Measurements from ENCODE around the gene ELF1.
"Not testable (repeated sequence)": the region's sequence is repeated elsewhere in the genome, so short reads cannot be mapped to it uniquely, and the experiment has no call there.

Gene ELF1

DNA sequence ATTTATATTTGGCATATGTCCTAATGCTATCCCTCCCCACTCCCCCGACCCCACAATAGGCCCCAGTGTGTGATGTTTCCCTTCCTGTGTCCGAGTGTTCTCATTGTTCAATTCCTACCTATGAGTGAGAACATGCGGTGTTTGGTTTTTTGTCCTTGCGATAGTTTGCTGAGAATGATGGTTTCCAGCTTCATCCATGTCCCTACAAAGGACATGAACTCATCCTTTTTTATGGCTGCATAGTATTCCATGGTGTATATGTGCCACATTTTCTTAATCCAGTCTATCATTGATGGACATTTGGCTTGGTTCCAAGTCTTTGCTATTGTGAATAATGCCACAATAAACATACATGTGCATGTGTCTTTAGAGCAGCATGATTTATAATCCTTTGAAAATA lies 23.3 kb upstream of the ELF1 start:
- not testable (repeated sequence) for DNase-seq (ENCODE audit: low spot score)

GRCh38 chr13:41040584-41041334 lies 21.6 kb upstream of the ELF1 start:
- DNase-seq (ENCODE audit: low spot score): no peak

- no peak for DNase-seq (ENCODE audit: low spot score)
Measured at GRCh38 chr13:41039746-41040145, 20.6 kb upstream of the ELF1 start.

DNA sequence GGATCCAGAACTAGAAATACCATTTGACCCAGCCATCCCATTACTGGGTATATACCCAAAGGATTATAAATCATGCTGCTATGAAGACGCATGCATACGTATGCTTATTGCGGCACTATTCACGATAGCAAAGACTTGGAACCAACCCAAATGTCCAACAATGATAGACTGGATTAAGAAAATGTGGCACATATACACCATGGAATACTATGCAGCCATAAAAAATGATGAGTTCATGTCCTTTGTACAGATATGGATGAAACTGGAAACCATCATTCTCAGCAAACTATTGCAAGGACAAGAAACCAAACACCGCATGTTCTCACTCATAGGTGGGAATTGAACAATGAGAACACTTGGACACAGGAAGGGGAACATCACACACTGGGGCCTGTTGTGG lies 17.4 kb upstream of the ELF1 start:
- DNase-seq (ENCODE audit: low spot score): not testable (repeated sequence)

DNA sequence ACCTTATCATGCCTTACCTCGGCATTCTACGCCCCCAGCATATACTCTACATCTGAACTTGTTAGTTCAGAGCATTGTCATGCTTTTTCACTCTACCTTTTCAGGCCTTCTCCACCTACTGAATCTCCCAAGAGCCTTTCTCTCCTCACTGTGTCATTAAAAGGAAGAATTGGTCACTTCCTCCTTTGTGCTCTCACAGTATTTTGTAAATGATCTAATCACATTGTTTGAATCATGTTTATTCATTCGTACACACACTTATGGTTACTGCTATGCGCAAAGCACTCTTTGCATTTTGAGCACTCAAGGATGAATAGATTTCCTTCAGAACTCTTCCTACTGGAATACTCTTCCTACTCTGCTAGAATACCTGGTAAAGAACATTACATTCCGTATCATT lies 15.8 kb upstream of the ELF1 start:
- DNase-seq (ENCODE audit: low spot score): no peak

DNA sequence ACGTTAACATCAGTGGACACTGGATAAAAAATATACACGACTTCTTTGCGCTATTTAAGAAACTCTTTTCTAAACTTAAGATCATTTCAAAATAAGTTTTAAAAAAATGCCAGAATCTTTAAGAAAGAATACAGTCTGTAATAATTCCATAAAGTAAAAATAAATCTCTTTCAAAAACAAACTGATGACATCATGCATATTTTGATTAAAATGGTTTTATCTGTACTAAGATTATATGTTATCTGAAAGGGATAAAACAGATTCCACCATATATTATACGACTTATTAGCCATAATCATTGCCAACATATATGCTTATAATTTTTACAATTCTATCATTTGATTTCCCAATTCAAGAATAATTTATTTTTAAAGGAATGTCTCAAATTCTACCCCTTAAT lies 15.3 kb upstream of the ELF1 start:
- DNase-seq (ENCODE audit: low spot score): no peak

- no peak for DNase-seq (ENCODE audit: low spot score)
Measured at GRCh38 chr13:41032691-41033376, 13.7 kb upstream of the ELF1 start.

GRCh38 chr13:41029629-41030028 lies 10.5 kb upstream of the ELF1 start:
- DNase-seq (ENCODE audit: low spot score): no peak

GRCh38 chr13:41028051-41028450 lies 8.9 kb upstream of the ELF1 start:
- DNase-seq (ENCODE audit: low spot score): no peak

- DNase-seq (ENCODE audit: low spot score): no peak
Measured at GRCh38 chr13:41026788-41027187, 7.7 kb upstream of the ELF1 start.

- no peak for DNase-seq (ENCODE audit: low spot score)
Measured at GRCh38 chr13:41025518-41025917, 6.4 kb upstream of the ELF1 start.

- no peak for DNase-seq (ENCODE audit: low spot score)
Measured at GRCh38 chr13:41019578-41020347, 647 bp upstream of the ELF1 start.

GRCh38 chr13:41018602-41018948 lies 541 bp downstream of the ELF1 start:
- no peak for DNase-seq (ENCODE audit: low spot score)

- no peak for DNase-seq (ENCODE audit: low spot score)
Measured at GRCh38 chr13:41017817-41018601, 1.1 kb downstream of the ELF1 start.

DNA sequence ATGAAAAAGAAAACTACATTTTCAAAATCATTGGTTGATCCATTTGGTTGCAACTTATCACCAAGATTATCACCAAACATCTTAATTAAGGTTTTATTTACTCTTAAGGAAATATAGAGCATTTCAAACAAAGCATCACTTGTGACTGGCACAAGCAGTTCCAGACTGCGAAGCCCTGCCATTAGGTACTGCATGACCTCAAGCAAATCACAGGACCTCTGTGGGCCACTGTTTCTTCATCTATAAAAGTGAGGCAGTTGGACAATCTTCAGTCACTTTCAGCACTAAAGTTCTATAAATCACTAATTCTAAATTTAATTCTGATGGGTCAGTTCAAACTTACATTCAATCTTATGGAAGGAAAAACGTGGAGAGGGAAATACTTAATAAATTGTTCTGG lies 2.0 kb downstream of the ELF1 start:
- no peak for DNase-seq (ENCODE audit: low spot score)

DNA sequence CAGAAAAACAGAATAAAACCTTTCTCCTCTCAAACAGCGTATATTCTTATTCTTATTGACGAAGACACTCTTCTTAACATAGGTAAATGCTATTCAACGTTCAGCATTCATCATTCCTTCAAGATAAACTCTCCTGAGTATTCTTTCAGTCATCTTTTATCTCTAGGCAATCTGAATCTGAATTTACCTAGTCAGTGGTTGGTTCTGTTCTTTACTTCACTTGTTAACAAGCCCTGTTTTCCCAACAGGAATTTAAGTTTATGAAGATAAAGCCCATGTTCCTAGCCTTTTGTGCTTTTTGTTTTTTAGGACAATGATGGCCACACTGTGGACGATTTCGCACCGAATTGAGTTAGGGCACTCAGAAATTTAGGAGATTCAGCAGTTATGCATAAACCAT lies 3.2 kb downstream of the ELF1 start:
- no peak for DNase-seq (ENCODE audit: low spot score)

DNA sequence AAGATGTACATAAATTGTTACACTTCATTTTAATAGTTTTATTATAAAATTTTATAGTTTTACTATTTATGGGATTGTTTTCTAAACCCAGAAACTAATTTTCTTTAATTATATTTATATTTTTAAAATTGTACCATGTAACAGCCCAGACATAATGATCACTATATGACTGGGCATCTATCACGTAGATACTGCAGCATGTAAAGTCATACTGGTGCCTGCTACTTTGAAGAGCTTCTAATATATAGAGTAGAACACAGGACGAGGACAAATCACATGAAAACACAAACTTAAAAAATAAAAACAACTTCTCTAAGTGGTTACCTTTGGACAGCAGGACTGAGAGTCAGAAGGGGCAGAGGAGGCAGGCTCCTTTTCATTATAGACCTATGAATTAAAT lies 5.3 kb downstream of the ELF1 start:
- DNase-seq (ENCODE audit: low spot score): no peak

GRCh38 chr13:41012536-41012935 lies 6.6 kb downstream of the ELF1 start:
- DNase-seq (ENCODE audit: low spot score): no peak

DNA sequence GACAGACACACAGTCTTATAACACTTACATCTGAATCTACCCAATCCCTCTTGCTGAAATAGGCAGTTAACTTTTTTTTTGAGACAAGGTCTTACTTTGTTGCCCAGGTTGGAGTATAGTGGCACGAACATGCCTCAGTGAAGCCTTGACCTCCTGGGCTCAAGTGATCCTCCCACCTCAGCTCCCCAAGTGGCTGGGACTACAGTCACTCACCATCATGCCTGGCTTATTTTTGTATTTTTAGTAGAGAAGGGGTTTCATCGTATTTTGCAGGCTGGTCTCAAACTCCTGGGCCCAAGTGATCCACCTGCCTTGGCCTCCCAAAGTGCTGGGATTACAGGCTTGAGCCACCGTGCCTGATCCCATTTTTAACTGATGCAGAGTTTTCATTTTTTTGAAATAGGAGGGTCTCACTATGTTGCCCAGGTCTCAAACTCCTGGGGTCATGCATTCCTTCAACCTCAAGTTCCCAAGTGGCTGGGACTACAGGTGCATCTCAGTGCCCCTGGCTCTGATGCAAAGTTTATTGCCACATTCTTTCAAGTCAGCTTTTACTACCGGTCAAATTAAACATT lies 7.6 kb downstream of the ELF1 start:
- DNase-seq (ENCODE audit: low spot score): no peak

GRCh38 chr13:41008349-41008980 lies 10.7 kb downstream of the ELF1 start:
- no peak for DNase-seq (ENCODE audit: low spot score)

DNA sequence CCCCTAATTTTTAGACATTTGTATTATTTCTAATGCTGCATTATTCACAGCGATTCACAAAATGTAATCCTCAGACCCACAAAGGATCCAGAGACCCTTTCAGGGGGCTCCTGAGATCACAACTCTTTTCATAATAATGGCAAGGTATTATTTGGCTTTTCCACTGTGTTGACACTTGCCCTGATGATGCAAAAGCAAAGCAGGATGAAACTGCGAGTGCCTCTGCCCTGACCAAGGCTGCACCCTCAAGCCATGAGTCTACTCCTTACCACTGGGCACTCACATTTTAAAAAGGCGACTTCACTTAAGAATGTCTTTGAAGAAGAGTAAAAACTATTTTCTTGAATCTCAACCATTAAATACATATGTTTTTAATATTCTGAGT lies 11.4 kb downstream of the ELF1 start:
- no peak for DNase-seq (ENCODE audit: low spot score)

Data from SK-N-DZ (cell line).